CD4-positive, alpha-beta T cell treated with Interferon gamma for 1 hour (primary cell): ENCODE measurements around the gene PRKCD.

Experiments used
- DNase-seq: peaks from one replicate; pipeline ENCODE4 v3.0.0-alpha.2; 2020

Gene PRKCD

DNA sequence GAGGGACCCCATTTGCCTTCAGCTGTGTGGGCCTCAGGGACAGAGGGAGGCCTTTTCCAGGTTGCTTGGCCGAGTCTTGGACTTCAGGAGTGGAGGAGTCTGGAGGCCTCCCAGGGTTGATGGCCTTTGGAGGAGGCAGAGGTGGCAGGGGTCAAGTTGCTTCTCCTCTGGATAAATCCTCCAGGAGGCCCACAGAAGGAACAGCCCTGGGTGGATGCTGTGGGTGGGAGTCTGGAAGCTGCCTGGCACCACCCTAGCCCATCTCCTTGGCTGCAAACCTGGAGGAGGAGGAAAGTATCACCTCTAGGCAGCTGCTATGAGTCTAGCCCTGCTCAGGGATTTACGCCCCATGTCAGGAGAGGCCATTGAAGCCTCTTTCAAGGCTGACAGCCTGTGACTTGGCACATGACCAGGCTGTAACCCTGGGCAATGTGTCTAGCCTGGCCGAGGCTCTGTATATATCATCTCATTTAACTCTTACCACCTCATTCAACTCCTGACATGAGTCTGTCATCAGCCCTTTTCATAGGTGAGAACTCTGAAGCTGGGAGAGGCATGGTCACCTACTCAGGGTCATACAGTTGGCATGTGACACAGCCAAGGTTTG lies 2.9 kb upstream of the PRKCD start:
- no peak for DNase-seq

DNA sequence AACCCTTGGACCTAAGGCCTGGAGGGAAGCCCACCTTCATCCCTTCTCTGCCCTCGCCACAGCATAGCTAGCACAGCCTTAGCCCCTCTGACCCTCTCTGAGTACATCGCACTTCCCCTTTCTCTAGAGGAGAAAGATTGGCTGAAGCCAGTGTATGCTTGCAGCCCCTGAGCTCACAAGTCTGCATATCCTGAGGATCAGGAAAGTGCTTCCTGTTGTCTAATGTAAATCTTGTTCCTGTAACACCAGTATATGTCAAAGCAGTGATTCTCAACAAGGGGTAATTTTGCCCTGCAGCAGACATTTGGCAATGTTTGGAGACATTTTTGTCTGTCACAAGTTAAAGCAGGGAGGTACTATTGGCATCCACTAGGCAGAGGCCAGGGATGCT lies 2.2 kb upstream of the PRKCD start:
- no peak for DNase-seq

DNA sequence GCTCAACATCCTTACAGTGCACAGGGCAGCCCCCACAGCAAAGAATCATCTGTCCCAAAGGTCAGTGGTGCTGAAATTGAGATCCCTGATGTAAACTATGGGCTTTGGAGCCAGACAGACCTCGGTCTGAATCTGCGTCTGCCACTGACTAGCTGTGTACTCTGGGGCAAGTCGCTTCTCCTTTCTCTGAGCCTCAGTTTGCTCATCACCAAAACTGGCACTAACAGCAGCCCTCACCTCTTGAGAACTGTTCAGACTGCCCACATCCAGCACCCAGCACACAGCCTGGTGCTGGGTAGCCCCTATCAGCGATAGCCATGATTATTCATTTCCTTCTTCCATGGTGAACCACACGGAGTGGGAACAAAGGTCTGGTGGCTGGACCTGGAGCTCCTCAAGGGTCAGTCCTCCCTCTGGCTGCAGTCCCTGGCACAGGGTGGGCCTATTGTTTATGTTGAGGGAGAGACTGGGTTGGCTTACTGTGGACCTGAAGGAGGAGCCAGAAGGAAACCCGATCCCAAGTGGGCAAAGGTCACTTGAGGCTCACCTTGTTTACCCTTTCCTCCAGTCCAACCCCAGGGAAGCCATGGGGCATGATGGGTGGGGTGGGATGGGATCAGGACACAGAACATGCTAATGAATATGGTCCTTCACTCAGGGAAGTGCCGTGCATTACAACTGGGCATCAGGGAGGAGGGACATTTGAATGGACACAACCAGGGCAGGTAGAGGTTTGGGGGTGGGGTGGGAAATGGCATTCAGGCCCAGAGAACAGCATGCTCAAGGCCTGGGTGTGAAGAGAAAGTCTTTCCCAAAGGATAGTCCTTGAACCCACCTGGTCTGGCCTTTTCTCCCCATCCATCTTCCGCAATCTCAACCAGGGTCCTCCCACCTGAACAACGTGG lies 1.6 kb upstream of the PRKCD start:
- no peak for DNase-seq

DNA sequence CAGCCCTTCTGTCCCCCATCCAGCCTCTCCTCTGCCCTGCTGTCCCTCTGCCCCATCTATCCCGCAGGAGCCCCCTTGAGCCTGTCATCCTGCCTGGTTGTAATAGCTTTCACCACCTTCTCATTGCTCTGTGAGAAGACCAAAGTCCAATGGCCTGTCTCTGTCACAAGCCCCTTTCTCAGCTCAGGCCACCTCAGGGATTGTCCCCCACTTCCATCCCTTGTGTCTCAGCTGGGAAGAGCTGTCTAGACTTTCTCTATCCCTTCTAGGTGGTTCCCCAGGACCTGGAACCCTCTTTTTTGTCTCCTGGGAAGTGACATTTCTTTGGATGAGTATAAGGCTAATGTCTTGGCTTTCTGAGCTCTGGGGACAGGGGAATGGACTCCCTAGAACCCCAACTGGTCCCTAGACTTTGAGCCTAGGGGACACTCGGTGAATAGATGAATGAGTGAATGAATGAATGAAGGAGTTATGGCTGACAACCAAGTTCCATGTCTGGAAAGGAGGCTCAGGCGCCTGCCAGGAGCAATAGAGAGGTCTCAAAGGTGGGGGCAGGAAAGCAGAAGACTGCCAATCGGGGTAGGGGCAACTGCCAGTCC lies 849 bp upstream of the PRKCD start:
- DNase-seq: no peak

DNA sequence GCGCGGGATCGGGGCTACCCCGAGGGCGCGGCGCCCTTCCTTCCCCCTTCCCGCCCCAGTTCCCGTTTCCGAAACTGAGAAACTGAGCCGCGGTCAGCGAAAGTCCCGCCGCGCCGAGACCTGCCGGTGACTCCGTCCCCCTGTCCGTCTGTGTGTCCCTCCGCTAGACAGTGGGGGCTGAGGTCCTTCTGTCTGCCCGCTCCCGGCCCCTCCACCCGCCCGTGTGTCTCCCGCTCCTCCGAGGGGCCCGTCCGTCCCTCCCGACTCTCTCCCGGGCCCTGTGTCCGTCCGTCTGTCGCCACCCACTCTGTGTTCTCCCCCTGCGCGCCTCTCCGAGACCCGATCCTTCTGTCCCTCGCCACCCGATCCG lies 426 bp downstream of the PRKCD start:
- DNase-seq: no peak

DNA sequence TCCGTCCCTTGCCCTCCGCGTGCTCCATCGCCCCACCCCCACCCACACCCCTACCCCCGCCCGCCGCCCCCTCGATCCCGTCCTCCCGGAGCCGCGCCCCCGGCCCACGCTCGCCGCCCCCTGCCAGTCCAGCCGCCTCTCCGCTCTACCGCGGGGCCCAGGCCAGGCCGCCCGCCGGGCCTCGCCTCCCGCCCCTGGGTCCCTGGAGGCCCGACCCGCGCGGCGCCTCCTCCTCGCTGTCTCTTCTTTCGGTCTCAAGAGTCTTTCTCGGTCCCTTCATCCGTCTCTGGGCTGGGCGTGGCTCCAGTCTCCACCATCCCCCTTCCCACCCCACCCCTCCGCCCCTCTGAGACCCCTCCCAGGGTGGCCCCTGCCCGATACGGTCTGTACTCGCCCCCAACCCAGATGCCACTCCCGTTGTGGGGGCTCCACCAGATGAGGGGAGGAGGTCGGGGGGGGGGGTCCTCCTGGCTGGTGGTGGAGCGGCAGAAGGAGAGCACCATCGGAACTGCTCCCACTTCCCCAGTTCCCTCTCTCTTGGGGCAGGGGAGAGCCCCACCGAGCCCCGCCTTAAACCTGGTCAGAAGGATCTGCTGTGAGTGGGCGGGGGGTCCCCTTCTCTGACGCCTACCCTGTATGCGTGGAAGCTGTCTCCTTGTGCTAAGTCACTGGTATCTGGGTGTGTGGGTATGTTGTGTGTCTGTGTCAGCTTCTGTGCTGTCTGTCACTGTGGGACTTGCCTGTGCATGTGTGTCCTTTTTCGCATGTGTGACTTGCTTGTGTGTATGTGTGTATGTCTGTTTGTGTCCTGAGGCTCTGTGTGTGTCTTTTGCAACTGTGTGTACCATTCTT lies 1.0 kb downstream of the PRKCD start:
- DNase-seq: peak; percentile 67

DNA sequence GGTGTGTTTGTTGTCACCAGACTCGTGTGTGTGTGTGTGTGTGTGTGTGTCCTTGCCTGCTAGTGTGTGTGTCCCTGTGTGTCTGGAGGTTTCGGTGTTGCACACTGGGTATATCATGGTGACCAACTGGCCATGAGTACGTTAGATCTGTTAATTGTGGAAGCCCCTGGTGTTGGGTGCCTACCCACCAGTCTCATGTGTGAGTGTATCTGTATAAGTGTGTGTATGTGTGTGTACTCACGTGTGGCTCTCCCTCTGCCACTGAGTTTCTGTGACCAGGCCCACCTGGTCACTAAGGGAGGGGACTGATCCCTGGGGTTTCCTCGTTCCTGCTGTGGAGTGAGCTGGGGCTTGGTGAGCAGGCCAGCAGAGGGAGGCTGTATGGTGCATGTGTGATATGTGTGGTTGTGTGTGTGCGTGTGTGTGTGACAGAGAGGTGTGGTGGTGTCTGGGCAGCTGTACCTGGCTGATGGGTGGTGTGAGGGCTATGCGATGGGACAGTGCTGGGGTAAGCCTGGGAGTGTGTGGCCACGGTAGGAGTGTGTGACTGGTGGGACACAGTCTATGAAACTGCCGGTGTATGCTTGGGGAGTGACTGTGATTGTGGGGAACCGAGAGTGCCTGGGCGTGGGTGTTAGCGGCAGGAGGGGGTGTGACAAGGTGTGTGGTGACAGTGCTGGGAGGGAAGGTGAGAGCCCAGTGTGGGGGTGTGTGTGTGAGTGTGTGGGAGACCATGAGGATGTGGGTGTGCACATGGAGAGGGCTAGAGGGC lies 1.8 kb downstream of the PRKCD start:
- peak; percentile 67 for DNase-seq

DNA sequence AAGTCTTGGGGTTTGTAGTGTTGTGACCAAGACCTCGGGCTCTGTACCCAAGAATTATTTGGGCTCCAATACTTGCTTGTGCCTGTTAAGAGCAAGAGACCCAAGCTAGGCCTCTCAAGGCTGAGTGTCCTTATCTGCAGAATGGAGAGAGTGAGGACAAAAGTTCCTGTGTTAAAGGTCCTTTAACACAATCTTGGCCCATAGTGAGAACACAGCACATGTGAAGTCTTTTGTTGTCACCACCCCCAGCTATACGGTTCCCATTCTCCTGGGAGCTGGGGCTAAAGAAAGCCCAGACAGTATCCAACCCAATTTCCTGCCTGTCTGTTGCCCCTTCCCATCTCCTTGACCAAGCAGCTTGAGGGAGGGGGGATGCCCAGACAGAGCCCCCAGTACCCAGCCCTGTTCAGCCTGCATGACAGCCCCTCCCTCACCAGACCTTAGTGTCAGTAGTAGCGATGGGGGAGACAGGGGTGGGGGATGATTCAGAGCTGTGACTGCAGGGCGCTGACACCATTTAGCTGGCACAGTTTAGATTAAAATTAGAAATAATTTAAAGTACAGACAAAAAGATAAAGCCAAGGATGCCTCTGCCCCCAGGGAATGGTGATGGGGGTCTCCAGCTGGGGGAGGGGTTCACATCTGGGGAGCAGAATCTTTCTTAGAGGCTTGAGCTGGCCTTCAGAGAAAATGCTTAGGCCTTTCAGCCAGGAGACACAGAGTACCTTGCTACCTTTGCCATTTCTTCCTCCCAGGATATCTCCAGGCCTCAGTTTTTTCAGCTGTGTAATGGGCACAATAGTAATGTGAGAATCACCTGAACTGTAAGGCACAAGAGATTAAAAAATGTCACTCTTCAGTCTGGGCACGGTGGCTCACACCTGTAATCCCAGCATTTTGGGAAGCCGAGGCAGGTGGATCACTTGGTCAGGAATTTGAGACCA lies 2.7 kb downstream of the PRKCD start:
- DNase-seq: no peak

DNA sequence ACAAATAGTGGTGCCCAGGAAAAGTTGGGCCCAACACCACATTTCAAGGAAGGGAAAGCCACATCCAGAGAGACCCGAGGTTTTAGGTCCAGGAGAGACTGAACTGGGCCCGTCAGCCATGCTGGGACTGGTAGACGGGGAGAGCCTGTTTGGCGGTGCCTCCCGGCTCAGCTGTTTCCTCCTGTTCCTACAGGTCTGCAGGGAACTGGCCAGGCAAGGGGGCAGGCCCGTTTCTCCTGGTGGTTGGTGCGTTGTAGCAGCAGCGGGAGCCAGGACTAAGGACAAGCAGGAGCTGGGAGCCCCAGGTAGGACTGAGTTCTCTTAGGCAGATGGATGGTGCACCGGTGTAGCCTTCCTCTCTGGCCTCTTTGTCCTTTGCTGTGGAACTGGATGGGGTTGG lies 3.9 kb downstream of the PRKCD start:
- no peak for DNase-seq

DNA sequence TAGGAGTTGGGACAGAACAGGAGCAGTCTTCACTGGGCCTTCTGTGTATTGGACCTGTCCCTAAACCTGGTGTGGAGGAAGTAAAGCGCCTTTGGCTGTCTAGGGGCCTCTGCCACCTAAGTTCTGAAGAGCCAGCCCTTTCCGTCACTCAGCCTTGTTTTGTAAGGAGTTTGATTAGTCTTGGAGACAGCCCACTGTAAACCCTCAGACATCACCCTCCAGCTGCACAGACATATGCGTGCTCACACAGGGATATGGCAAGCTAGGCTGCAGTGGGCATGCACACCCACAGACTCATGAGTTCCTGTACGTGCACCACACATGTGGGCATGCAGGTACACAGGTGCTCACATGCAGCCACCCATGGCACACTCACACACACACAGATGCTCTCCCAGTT lies 5.2 kb downstream of the PRKCD start:
- DNase-seq: no peak

DNA sequence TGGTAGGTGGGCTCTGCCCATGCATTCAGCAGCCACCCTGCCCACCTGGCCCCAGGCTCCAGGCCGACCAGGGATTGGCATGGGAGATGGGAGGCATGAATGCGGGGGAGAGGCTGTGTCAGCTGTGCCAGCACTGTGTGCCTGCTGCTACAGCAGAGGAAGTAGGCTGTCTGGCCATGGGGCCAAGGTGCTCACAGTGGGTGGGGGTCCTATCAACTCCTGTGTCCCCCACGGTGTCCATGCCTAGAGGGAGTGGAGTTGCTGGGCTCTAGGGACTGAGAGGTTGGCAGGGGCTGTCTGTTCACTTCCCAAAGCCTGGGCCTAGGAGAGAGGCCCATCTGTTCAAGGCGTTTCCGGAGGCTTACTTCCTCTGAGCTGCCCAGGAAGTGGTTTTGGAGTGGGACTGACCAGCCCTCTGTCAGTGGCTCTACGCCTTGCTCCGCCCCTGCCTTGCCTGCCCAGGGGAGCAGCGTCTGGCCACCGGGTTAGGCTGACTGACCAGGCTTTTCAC lies 5.8 kb downstream of the PRKCD start:
- peak; percentile 37 for DNase-seq

DNA sequence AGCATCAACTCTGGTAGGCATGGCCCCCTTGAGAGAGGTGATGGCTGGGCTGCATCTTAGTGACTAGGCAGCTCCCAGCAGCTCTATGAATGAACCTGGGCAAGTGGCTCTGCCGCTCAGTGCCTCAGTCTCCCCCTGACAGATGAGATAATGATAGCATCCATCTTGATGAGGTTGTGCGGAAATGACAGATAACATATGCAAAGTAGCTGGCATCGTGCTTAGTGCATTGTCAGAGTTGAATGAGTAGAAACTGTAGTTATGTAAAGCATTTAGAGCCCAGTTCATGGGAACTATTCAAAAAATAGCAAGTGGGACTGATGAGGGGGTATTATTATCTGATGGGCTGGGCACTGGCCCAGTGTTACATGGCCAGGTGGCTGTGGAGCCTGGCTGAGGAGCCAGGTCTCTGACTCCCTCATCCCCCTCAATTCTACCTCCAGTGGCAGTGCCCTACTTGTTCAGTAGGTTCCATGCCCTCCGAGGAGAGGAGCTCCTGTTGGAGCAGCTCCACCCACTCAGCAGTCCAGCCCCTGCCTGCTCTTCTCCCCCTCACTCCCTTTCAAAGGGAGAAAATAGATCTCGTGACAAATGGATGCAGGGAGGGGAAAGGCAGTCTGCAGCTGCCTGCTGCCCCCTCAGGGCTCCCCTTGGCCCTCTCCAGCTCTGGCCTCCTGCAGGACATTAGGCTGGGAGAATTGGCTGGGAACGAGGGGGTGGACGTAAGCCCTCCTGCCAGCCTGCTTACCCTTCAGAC lies 6.6 kb downstream of the PRKCD start:
- no peak for DNase-seq

DNA sequence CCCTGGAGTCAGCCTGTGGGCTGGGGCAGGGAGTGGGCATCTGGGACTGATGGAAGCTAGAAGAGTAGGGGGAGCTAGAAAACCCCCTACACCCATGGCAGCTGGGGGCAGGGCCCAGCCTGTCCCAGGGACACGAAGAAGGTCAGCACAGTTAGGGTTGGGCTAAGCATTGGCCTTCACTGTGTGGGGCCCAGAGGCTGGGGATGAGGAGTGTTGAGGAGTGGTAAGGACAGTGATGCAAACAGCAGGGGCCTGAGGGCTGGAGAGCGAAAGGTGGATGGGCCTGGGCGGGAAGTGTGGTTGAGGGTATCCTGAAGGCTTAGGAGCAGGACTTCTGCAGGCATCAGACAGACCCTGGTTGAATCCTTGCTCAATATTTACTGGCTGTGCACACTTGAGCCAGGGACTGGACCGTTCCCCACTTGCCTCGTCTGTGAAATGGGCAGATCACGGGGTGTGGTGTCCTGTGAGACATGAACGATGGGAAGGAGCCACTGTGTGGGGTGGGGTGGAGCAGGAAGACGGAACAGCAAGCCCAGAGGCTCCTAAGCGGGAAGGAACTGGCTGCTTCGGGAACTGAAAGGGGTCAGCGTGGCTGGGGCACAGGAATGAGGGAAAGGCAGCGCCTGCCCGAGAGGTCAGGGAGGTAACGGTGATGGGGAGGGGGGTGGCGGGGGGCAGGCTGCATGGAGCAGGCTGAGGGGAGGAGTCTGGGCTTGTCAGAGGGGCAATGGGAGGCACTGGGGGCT lies 7.3 kb downstream of the PRKCD start:
- DNase-seq: no peak

DNA sequence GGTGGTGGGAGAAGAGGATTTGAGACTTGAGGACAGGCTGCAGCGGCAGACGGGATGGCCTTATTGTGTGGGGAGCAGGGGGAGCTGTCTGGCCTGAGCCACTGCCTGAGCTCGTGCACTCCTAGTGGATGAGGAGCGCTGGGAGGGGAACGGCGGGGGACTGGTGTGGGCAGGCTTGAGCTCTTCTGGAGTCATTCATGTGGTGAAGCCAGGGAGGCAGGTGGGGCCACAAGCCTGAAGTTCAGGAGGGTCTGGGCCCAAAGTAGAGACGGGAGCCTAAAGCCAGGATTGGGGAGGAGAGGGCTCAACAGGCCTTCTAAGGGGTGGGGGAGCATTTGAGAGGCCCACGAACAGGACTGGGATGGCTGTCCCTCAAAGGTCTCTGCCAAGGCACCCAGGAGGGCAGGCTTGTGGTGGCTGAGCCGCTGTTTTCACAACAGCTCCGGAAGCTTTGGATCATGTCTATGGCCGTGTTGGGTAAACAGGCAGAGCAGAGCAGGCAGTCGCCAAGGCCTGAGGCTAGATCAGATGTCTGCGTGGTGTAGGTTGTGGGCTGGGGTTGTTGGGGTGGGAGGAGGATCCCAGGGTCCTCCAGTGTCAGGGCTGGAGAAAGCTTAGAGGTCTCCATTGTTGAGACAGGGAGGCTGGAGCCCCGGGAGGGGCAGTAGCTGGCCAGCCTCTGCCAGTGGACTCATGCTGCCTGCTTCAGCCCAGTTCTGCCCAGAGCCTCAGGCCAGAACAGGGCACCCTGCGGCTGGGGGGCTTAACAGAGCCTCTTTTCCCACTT lies 8.2 kb downstream of the PRKCD start:
- no peak for DNase-seq

DNA sequence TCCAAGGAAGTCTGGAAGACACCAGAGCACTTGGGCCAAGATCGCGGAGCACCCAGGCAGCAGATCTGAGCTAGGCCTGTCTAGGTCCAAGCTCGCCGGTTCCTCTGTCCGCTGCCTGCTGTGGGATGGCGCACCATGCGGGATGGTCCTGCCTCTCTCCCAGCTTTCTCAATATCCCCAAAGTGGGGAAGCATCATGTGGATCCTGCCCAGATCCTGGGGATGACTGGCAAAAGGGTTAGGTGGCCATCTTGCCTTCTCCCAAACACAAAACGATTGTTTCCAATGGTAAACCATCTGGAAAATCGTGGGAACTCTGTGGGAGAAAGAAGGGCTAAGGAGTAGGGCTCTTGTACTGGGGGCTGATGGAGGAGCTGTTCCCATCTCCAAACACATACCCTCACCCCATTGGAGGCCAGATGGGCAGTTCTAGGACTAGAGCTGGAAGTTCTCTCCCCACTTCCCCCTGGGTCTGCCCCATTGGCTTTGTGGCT lies 8.9 kb downstream of the PRKCD start:
- DNase-seq: no peak

DNA sequence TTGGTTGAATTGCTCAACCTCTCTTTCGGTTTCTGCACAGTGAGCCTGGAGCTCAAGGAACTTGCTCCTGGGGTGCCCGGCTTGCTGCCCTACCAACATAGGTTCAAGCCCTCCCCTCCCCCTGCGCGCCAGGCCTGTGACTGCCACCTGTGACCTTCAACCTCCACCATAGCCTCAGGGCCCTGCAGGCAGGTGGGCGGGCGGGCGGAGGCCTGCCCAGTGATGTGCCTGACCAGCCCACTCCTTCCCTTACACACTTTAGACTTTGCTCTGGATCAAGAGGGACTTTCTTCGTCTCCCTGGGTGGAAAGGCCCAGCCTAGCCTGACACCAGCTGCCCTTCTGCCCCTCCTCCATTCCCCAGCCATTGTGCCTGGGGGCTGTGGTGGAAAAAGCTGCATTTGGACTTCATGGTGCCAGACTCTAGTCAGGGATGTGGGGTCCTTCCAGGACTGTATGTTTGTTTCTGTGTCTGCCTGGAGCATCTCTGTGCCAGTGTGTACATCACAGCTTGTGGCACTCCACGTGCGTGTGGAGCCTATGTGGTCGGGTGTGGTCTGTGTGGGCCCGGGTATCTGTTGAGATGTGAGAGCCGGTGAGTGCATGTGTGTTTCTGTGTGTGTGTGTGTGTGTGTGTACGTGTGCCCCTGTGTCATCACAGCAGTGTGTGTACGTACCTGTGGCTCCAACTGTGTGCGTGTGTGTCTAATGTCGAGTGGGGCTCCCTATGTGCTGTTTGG lies 9.5 kb downstream of the PRKCD start:
- peak; percentile 38 for DNase-seq

DNA sequence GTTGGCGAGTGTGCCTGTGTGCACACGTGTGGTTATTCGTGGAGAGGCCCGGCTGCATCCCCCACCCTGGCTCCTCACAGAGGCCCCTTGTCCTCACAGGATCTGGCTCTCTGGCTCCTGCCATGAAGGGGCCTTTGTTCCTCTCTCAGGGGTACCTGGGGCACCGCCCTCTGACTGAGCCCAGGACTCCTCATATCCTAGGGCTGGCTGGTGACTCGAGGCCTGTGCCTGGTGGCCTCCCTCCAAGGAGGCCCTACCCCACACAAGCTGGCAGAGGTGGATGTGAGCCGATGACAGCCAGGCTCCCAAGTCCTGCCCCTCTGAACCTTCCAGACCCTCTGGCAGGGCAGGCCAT lies 10.0 kb downstream of the PRKCD start:
- DNase-seq: no peak
